Neural progenitor cell (in vitro differentiated cells): Measurements from ENCODE around the gene CIITA. TPM values are rescaled to one million over a fixed set of nuclear protein-coding genes. Genes with fewer than 3 reads are reported as not detected.
"Not testable (repeated sequence)": the region's sequence is repeated elsewhere in the genome, so short reads cannot be mapped to it uniquely, and the experiment has no call there.

Source experiments
- DNase-seq: peaks from one replicate; pipeline ENCODE4 v3.0.0-alpha.2; 2016; ENCODE audit warnings: low spot score
- H2AFZ ChIP-seq: fragments of 200-600 bp; sonication (generic); replicated peaks from 2 replicates; pipeline ENCODE4 v1.6.1; 2016; ENCODE audit warnings: antibody characterized with exemption
- H3F3A ChIP-seq: fragments of 200-600 bp; sonication (generic); 2 replicates; pipeline ENCODE4 v1.6.1; 2016; ENCODE audit warnings: antibody characterized with exemption, low read depth
- H3K27ac ChIP-seq: fragments of 200-600 bp; sonication (generic); 2 replicates; pipeline ENCODE4 v1.5.1; 2016; ENCODE audit warnings: mild to moderate bottlenecking
- H3K27me3 ChIP-seq: fragments of 200-600 bp; sonication (generic); 2 replicates; pipeline ENCODE4 v1.6.1; 2016; ENCODE audit warnings: mild to moderate bottlenecking, moderate library complexity
- H3K36me3 ChIP-seq: fragments of 200-600 bp; sonication (generic); 2 replicates; pipeline ENCODE4 v1.5.1; 2016
- H3K4me1 ChIP-seq: fragments of 200-600 bp; sonication (generic); 2 replicates; pipeline ENCODE4 v1.6.1; 2016; ENCODE audit warnings: mixed run types
- H3K4me2 ChIP-seq: fragments of 200-600 bp; sonication (generic); 2 replicates; pipeline ENCODE4 v1.6.1; 2016
- H3K4me3 ChIP-seq: fragments of 200-600 bp; sonication (generic); 2 replicates; pipeline ENCODE4 v1.5.1; 2016
- H3K79me2 ChIP-seq: fragments of 200-600 bp; sonication (generic); 2 replicates; pipeline ENCODE4 v1.6.1; 2016; ENCODE audit warnings: low read depth
- H3K9ac ChIP-seq: fragments of 200-600 bp; sonication (generic); 2 replicates; pipeline ENCODE4 v1.6.1; 2016
- H3K9me3 ChIP-seq: fragments of 200-600 bp; sonication (generic); 2 replicates; pipeline ENCODE4 v1.5.1; 2016; ENCODE audit warnings: low read depth
- H4K20me1 ChIP-seq: fragments of 200-600 bp; sonication (generic); 2 replicates; pipeline ENCODE4 v1.6.1; 2016; ENCODE audit warnings: low read depth
- H3K27ac Mint-ChIP-seq: 3 replicates; pipeline ENCODE4 v1.8.0; 2021; ENCODE audit warnings: mixed read lengths
- H3K27me3 Mint-ChIP-seq: 2 replicates; pipeline ENCODE4 v1.8.0; 2022; ENCODE audit warnings: low read depth, mild to moderate bottlenecking, inconsistent platforms, moderate library complexity, mixed read lengths; ENCODE audit not compliant: insufficient read depth
- H3K36me3 Mint-ChIP-seq: 3 replicates; pipeline ENCODE4 v1.8.0; 2021; ENCODE audit warnings: mixed read lengths
- H3K4me1 Mint-ChIP-seq: 3 replicates; pipeline ENCODE4 v1.8.0; 2021; ENCODE audit warnings: mixed read lengths
- H3K4me3 Mint-ChIP-seq: 3 replicates; pipeline ENCODE4 v1.8.0; 2021; ENCODE audit warnings: mild to moderate bottlenecking, moderate library complexity, mixed read lengths
- H3K9me3 Mint-ChIP-seq: 3 replicates; pipeline ENCODE4 v1.8.0; 2020; ENCODE audit warnings: mixed read lengths
- CTCF ChIP-seq: fragments of 200-600 bp; sonication (generic); IDR thresholded peaks from 2 replicates; pipeline ENCODE4 v1.5.1; 2017; ENCODE audit warnings: antibody characterized with exemption, mild to moderate bottlenecking
- EZH2 ChIP-seq: fragments of 200-600 bp; sonication (generic); IDR thresholded peaks from 2 replicates; pipeline ENCODE4 v1.6.1; 2017; ENCODE audit warnings: antibody characterized with exemption, mild to moderate bottlenecking, moderate library complexity
- EZH2phosphoT487 ChIP-seq: fragments of 200-600 bp; sonication (generic); IDR thresholded peaks from 2 replicates; pipeline ENCODE4 v1.6.1; 2017; ENCODE audit warnings: antibody characterized with exemption
- total RNA-seq: library from RNA; depleted of rRNA; stranded (reverse); fragments of >200 nt; gene quantifications from 2 replicates; pipeline ENCODE4 v1.2.3, GENCODE V29; 2015; ENCODE audit warnings: low replicate concordance

CIITA gene
- total RNA-seq = not detected in 2 replicates

GRCh38 chr16:10876799-10877341, at the start of gene CIITA:
CIITA (plus strand) TSS chr16:10877202; CDS start chr16:10877331, 129 bp downstream.
- Histone ChIP-seq H3K4me2 (no peak within 1 kb of the TSS), H3K9ac (no peak within 1 kb of the TSS), H3K27me3 (peaks cover 61% of the 10 kb centered on the region), H3K4me3 (no peak within 1 kb of the TSS), H3K79me2 (no peaks in the 10 kb centered on the region), H3K9me3 (no peaks in the 10 kb centered on the region), H3K27ac (no peak within 1 kb of the TSS), H4K20me1 (no peaks in the 10 kb centered on the region), H2AFZ (no peak within 1 kb of the TSS), H3K4me1 (peaks cover 5% of the 10 kb centered on the region), H3F3A (no peaks in the 10 kb centered on the region), H3K36me3 (no peaks in the 10 kb centered on the region)
- H3K27ac Mint-ChIP-seq = no peak within 1 kb of the TSS
- H3K4me1 Mint-ChIP-seq = no peaks in the 10 kb centered on the region
- H3K9me3 Mint-ChIP-seq = no peaks in the 10 kb centered on the region
- no peak within 1 kb of the TSS for H3K4me3 Mint-ChIP-seq
- DNase-seq = no peak
- no peak for TF ChIP-seq CTCF
- TF ChIP-seq EZH2phosphoT487 = no peak
- TF ChIP-seq EZH2 = no peak
- H3K27me3 Mint-ChIP-seq = peaks cover 12% of the 10 kb centered on the region
- H3K36me3 Mint-ChIP-seq = no peaks in the 10 kb centered on the region

- Mint-ChIP-seq H3K9me3 (no peaks in the 10 kb centered on the region), H3K27ac (peak overlapping the region; percentile 36), H3K27me3 (peaks cover 4% of the 10 kb centered on the region), H3K4me3 (no peak overlapping the region), H3K4me1 (no peaks in the 10 kb centered on the region), H3K36me3 (no peaks in the 10 kb centered on the region)
- H3K36me3 ChIP-seq = no peaks in the 10 kb centered on the region
- no peaks in the 10 kb centered on the region for H3K79me2 ChIP-seq
- TF ChIP-seq CTCF (no peak), EZH2phosphoT487 (no peak), EZH2 (no peak)
- H3K27me3 ChIP-seq = no peaks in the 10 kb centered on the region
- no peaks in the 10 kb centered on the region for H3F3A ChIP-seq
- H3K9ac ChIP-seq = no peak overlapping the region
- H2AFZ ChIP-seq = peak overlapping the region; percentile 76
- DNase-seq = no peak
- no peaks in the 10 kb centered on the region for H3K4me1 ChIP-seq
- H3K27ac ChIP-seq = no peak overlapping the region
- no peak overlapping the region for H3K4me2 ChIP-seq
- no peaks in the 10 kb centered on the region for H3K9me3 ChIP-seq
- no peak overlapping the region for H3K4me3 ChIP-seq
- H4K20me1 ChIP-seq = no peaks in the 10 kb centered on the region
Observed at GRCh38 chr16:10827691-10828341, 49.2 kb upstream of the CIITA start.

- Mint-ChIP-seq H3K36me3 (no peaks in the 10 kb centered on the region), H3K4me3 (no peak overlapping the region), H3K9me3 (no peaks in the 10 kb centered on the region), H3K27me3 (peaks cover 4% of the 10 kb centered on the region), H3K27ac (peak overlapping the region; percentile 36), H3K4me1 (no peaks in the 10 kb centered on the region)
- Histone ChIP-seq H3K4me1 (no peaks in the 10 kb centered on the region), H3K27ac (no peak overlapping the region), H3K9me3 (no peaks in the 10 kb centered on the region), H4K20me1 (no peaks in the 10 kb centered on the region), H3K27me3 (no peaks in the 10 kb centered on the region), H3K36me3 (no peaks in the 10 kb centered on the region), H3K79me2 (no peaks in the 10 kb centered on the region), H3K9ac (no peak overlapping the region), H3F3A (no peaks in the 10 kb centered on the region), H3K4me3 (no peak overlapping the region), H3K4me2 (no peak overlapping the region), H2AFZ (peak overlapping the region; percentile 50)
- no peak for DNase-seq
- TF ChIP-seq EZH2phosphoT487 = no peak
- no peak for TF ChIP-seq EZH2
- no peak for TF ChIP-seq CTCF
Observed at GRCh38 chr16:10828851-10829366, 48.1 kb upstream of the CIITA start.

- not testable (repeated sequence) for H3K4me2 ChIP-seq, H3K27me3 ChIP-seq, H3K36me3 ChIP-seq, H3K27me3 Mint-ChIP-seq, H2AFZ ChIP-seq, DNase-seq, H3K27ac ChIP-seq, H3K79me2 ChIP-seq, H4K20me1 ChIP-seq, H3K9me3 Mint-ChIP-seq, H3K4me3 Mint-ChIP-seq, H3K4me3 ChIP-seq, H3F3A ChIP-seq, H3K4me1 Mint-ChIP-seq, H3K27ac Mint-ChIP-seq, H3K4me1 ChIP-seq, H3K36me3 Mint-ChIP-seq, H3K9ac ChIP-seq, H3K9me3 ChIP-seq
Observed at GRCh38 chr16:10829390-10830098, 47.5 kb upstream of the CIITA start.

GRCh38 chr16:10830240-10830639, 46.8 kb upstream of the CIITA start:
- not testable (repeated sequence) for H3K36me3 ChIP-seq, H3K27me3 Mint-ChIP-seq, DNase-seq, H3K27ac ChIP-seq, H3K79me2 ChIP-seq, H3K4me1 Mint-ChIP-seq, H3K4me2 ChIP-seq, H4K20me1 ChIP-seq, H3K27me3 ChIP-seq, H3K9me3 ChIP-seq, H3K9me3 Mint-ChIP-seq, H2AFZ ChIP-seq, H3K9ac ChIP-seq, H3K4me3 Mint-ChIP-seq, H3K4me1 ChIP-seq, H3K4me3 ChIP-seq, H3F3A ChIP-seq, H3K36me3 Mint-ChIP-seq
- peak overlapping the region; percentile 24 for H3K27ac Mint-ChIP-seq
